Psoas muscle (tissue), 8 donors: ENCODE measurements around the gene PRKACG. TPM values are rescaled to one million over a fixed set of nuclear protein-coding genes. Genes with fewer than 3 reads are reported as not detected.
"Not testable (repeated sequence)": the region's sequence is repeated elsewhere in the genome, so short reads cannot be mapped to it uniquely, and the experiment has no call there.

Source experiments
- ATAC-seq, 4 donors: fragments of 200-7000 bp; cut with Tn5 transposase; one replicate each; pipeline ENCODE4 v1.9.1; 2020; ENCODE audit warnings: moderate library complexity in 3 of 4, mild to moderate bottlenecking in 2 of 4
- DNase-seq, 2 donors: peaks; one replicate each; pipeline ENCODE4 v3.0.0-alpha.2; 2020
- H3K27ac ChIP-seq: fragments of 200-600 bp; one replicate; pipeline ENCODE4 v1.8.0; 2022
- H3K27me3 ChIP-seq, 3 donors: fragments of 200-600 bp in 1 of 3; one replicate each; pipeline versions ENCODE4 v1.6.1 to v1.8.0; 2013 to 2022; ENCODE audit warnings: low read length in 2 of 3, mild to moderate bottlenecking in 2 of 3, moderate library complexity in 1 of 3; ENCODE audit not compliant: insufficient read depth in 3 of 3
- H3K36me3 ChIP-seq, 2 donors: fragments of 200-600 bp in 1 of 2; one replicate each; pipeline versions ENCODE4 v1.6.1 to v1.8.0; 2013 to 2022; ENCODE audit warnings: low read depth in 1 of 2, mild to moderate bottlenecking in 1 of 2, moderate library complexity in 1 of 2; ENCODE audit not compliant: insufficient read depth in 1 of 2
- H3K4me1 ChIP-seq: fragments of 200-600 bp; one replicate; pipeline ENCODE4 v1.8.0; 2022
- H3K4me3 ChIP-seq: fragments of 200-600 bp; one replicate; pipeline ENCODE4 v1.8.0; 2022; ENCODE audit warnings: mild to moderate bottlenecking
- H3K9me3 ChIP-seq: fragments of 200-600 bp; one replicate; pipeline ENCODE4 v1.8.0; 2022
- CTCF ChIP-seq: fragments of 200-600 bp; IDR thresholded peaks from one replicate; pipeline ENCODE4 v1.8.0; 2022; ENCODE audit warnings: antibody characterized with exemption
- WGBS, 3 donors: extraction: QIAGEN DNeasy Blood & Tissue Kit; methylation state at CpG; one replicate each; pipeline versions ENCODE4 v1.1.6 to v1.1.7; 2013; 5-methylcytosine and 5-hydroxymethylcytosine counted together
- intact Hi-C, 2 donors: fragments of 100-400 bp; cut with DNase I; formaldehyde crosslinking; loops; one replicate each; pipeline versions ENCODE4 v1.11.0 to v1.14.2; 2022
- polyA plus RNA-seq, 3 donors: library from polyadenylated mRNA; stranded (reverse); fragments of 200-250 nt; gene quantifications; one replicate each; pipeline ENCODE4 v1.2.3, GENCODE V29; 2013
- total RNA-seq, 4 donors: library from RNA; stranded (reverse); fragmentation: NEBNext Ultra II Directional in 2 of 4; extraction: Animal tissue kit (Norgen Biotek cat#: 25700) in 2 of 4; gene quantifications; one replicate each; pipeline versions ENCODE4 v1.2.1 to v1.2.4, GENCODE V29; 2021 to 2023
- donor health status: healthy with polysubstance abuse.
- donor health status: DM: no; HTN: no; CAD: no; lungs with moderate emphysema.
- donor health status: Bipolar disorder and iron deficiency.
- donor health status: healthy.
- donor health status: DM: yes; HTN: yes; CAD: no.
- donor health status: DM: no; HTN: no; CAD: no.
- donor health status: DM: no; HTN: no; CAD: no.
- donor health status: DM: yes; HTN: yes; CAD: no.

The PRKACG gene
- total and polyA plus RNA-seq, 7 donors: not detected

GRCh38 chr9:69056191-69056815 is 42.4 kb upstream of the PRKACG start:
- Histone ChIP-seq H3K4me1 (no peaks in the 10 kb centered on the region), H3K27me3 (no peaks in the 10 kb centered on the region), H3K9me3 (no peaks in the 10 kb centered on the region), H3K4me3 (no peak overlapping the region), H3K36me3 (peaks cover 6 to 31% of the 10 kb centered on the region in 2 donors), H3K27ac (no peak overlapping the region)
- intact Hi-C loops: no loop called here
- ATAC-seq (no peak), DNase-seq (no peak)
- WGBS, 3 donors: 88 to 93% (median 88%) methylated on average over 4 of the region's 4 CpGs
- TF ChIP-seq CTCF: no peak

DNA sequence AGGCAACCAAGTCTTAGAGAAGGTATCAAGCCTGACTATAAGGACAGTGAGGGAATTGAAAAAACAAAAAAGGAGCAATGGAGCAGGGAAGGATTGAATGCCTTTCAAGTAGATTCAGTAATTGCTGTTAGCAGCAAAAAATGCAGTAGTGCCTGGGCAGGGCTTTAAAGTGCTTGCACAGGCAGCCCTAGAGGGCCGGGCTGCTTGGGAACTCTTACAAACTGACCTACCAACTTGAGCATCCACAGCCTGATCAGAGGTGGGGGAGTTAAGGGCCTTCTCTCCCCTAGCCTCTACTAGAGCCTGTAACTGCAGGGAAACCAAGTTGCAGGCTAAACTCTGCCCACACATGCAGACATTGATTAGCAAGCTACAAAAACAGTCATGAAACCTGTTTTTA is 41.1 kb upstream of the PRKACG start:
- Histone ChIP-seq H3K4me3 (no peak overlapping the region), H3K9me3 (no peaks in the 10 kb centered on the region), H3K36me3 (peaks cover 3 to 32% of the 10 kb centered on the region in 2 donors), H3K27ac (no peak overlapping the region), H3K4me1 (no peaks in the 10 kb centered on the region), H3K27me3 (no peaks in the 10 kb centered on the region)
- no peak for TF ChIP-seq CTCF
- WGBS, 3 donors: 74 to 96% (median 76%) methylated on average over 1 of the region's 1 CpG
- intact Hi-C loops: loop anchor here (1.0 to 5.0 kb wide), 2 partner anchors 137 to 138 kb away; no protein-coding TSS in a partner anchor
- no peak for DNase-seq
- ATAC-seq: no peak

DNA sequence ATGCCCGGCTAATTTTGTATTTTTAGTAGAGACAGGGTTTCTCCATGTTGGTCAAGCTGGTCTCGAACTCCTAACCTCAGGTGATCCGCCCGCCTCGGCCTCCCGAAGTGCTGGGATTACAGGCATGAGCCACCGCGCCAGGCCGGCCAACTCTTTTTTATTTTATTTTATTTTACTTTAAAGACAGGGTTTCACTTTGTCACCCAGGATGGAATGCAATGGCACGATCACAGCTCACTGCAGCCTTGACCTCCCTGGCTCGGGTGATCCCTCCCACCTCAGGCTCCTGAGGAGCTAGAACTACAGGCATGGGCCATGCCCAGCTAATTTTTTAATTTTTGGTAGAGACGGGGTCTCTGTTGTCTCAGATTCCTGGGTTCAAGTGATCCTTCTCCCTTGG is 37.0 kb upstream of the PRKACG start:
- H3K4me3 ChIP-seq, H3K4me1 ChIP-seq, DNase-seq, H3K9me3 ChIP-seq, H3K27ac ChIP-seq, H3K27me3 ChIP-seq, ATAC-seq: not testable (repeated sequence)
- peaks cover 0 to 58% of the 10 kb centered on the region in 2 donors for H3K36me3 ChIP-seq
- whole genome bisulfite sequencing, 3 donors: 86 to 91% (median 90%) methylated on average over 11 to 12 of the region's 12 CpGs
- intact Hi-C loops: loop anchor here in 1 of 2 donors (5.0 kb wide), 1 partner anchor 141 kb away; no protein-coding TSS in a partner anchor

DNA sequence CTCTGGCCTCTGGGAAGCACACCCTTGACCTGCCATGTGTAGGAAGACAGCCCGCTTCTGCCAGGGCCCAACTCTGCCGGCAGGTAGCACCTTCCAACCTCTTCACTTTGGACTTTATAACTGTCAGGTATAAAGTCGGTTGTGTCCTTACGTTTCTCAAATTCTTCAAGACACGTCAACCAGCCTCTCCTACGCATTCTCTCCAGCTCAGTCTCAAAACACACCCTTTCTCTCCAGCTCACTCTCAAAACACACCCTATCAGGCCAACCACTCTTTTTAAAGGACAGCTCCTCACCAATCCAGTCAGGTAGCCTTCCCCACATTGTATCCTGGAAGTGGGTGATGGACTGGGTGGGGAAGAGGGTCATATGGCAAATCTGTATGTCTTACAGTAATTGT is 35.2 kb upstream of the PRKACG start:
- 90 to 95% (median 95%) methylated on average over 6 of the region's 6 CpGs for WGBS, 3 donors
- TF ChIP-seq CTCF: no peak
- intact Hi-C loops: no loop called here
- H3K9me3 ChIP-seq: no peaks in the 10 kb centered on the region
- peaks cover 8% of the 10 kb centered on the region for H3K4me1 ChIP-seq
- H3K4me3 ChIP-seq: no peak overlapping the region
- H3K27me3 ChIP-seq: no peaks in the 10 kb centered on the region
- H3K36me3 ChIP-seq: peaks cover 0 to 45% of the 10 kb centered on the region in 2 donors
- ATAC-seq (no peak), DNase-seq (no peak)
- H3K27ac ChIP-seq: no peak overlapping the region

- intact Hi-C loops: no loop called here
- DNase-seq: no peak
- ATAC-seq: no peak
- no peaks in the 10 kb centered on the region for H3K9me3 ChIP-seq
- no peaks in the 10 kb centered on the region for H3K27me3 ChIP-seq
- 71 to 80% (median 79%) methylated on average over 4 of the region's 4 CpGs for WGBS, 3 donors
- peaks cover 8% of the 10 kb centered on the region for H3K4me1 ChIP-seq
- no peak for TF ChIP-seq CTCF
- no peak overlapping the region for H3K4me3 ChIP-seq
- H3K36me3 ChIP-seq: peaks cover 0 to 39% of the 10 kb centered on the region in 2 donors
- no peak overlapping the region for H3K27ac ChIP-seq
Observed at GRCh38 chr9:69047371-69047770, 33.5 kb upstream of the PRKACG start.
